ENCODE measurements around the gene YTHDF1.

Gene YTHDF1

DNA sequence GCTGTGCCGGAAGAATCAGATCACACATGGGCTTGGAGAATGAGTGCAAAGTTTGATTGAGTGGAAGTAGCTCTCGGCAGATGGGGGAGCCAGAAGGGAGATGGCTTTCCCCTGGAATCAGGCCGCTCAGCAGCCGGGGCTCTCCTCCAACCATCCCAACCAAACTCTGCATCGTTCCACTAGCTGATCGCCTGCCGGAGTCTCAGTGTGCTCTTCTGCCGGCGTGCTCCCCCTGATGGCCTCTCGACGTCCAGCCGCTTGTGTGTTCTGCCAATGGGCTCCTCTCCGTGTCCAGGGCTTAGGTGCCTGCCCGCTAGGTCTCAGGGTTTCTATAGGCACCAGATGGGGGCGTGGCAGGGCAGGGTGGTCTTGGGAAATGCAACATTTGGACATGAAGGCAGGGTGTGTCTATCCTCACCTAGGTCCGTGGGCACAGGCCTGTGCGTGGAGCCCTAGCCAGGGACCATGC is 14.9 kb upstream of the YTHDF1 start:
- DNase-seq (ENCODE audit: low read depth in 2 of 2): peak; percentile 67 to 81
- TF ChIP-seq, protein P1, sequence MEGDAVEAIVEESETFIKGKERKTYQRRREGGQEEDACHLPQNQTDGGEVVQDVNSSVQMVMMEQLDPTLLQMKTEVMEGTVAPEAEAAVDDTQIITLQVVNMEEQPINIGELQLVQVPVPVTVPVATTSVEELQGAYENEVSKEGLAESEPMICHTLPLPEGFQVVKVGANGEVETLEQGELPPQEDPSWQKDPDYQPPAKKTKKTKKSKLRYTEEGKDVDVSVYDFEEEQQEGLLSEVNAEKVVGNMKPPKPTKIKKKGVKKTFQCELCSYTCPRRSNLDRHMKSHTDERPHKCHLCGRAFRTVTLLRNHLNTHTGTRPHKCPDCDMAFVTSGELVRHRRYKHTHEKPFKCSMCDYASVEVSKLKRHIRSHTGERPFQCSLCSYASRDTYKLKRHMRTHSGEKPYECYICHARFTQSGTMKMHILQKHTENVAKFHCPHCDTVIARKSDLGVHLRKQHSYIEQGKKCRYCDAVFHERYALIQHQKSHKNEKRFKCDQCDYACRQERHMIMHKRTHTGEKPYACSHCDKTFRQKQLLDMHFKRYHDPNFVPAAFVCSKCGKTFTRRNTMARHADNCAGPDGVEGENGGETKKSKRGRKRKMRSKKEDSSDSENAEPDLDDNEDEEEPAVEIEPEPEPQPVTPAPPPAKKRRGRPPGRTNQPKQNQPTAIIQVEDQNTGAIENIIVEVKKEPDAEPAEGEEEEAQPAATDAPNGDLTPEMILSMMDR (IDR thresholded peaks at IDR 0.05; ENCODE audit: low read depth, low read length): peak; percentile 78
- no peak overlapping the region for H3K4me3 ChIP-seq (replicated peaks in 1 of 2; ENCODE audit: low read depth in 2 of 2, low read length in 2 of 2)

DNA sequence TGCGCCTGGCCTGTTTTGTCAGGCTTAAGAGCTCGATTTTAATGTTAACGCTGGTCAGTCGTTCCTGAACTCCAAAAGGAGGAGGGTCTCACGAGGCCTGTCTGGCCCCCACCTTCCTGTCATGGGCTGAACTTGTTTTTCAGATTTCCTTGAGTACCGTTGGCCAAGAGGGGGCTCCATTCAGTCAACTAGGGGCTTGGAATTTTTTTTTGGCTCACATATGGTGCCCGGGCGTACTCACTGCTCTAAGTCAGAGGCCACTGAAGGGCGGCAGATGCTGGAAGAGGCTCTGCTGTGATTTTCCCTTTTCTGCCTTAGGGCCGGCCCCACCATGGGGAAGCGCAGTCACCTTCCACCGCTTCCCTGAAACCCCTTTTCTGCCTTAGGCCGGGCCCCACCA is 12.9 kb upstream of the YTHDF1 start:
- TF ChIP-seq, protein P1 (IDR thresholded peaks at IDR 0.05; ENCODE audit: low read depth, low read length): no peak
- no peak overlapping the region for H3K4me3 ChIP-seq (replicated peaks in 1 of 2; ENCODE audit: low read depth in 2 of 2, low read length in 2 of 2)
- no peak for DNase-seq (ENCODE audit: low read depth in 2 of 2)

DNA sequence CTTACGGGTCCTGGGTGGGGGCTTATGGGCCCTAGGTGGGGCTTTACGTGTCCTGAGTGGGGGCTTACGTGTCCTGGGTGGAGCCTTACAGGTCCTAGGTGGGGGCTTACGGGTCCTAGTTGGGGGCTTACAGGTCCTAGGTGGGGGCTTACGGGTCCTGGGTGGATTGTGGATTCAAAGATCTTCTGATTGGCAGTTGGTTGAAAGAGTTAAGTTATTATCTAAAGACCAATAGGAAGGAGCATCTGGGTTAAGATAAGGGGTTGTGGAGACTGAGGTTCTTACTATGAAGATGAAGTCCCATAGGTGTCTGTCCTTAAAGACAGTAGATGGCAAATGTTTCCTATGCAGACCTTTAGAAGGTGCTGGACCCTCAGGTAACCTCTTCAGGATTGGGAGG is 11.3 kb upstream of the YTHDF1 start:
- DNase-seq (ENCODE audit: low read depth in 2 of 2): no peak
- TF ChIP-seq, protein P1 (IDR thresholded peaks at IDR 0.05; ENCODE audit: low read depth, low read length): no peak
- H3K4me3 ChIP-seq (replicated peaks in 1 of 2; ENCODE audit: low read depth in 2 of 2, low read length in 2 of 2): no peak overlapping the region

DNA sequence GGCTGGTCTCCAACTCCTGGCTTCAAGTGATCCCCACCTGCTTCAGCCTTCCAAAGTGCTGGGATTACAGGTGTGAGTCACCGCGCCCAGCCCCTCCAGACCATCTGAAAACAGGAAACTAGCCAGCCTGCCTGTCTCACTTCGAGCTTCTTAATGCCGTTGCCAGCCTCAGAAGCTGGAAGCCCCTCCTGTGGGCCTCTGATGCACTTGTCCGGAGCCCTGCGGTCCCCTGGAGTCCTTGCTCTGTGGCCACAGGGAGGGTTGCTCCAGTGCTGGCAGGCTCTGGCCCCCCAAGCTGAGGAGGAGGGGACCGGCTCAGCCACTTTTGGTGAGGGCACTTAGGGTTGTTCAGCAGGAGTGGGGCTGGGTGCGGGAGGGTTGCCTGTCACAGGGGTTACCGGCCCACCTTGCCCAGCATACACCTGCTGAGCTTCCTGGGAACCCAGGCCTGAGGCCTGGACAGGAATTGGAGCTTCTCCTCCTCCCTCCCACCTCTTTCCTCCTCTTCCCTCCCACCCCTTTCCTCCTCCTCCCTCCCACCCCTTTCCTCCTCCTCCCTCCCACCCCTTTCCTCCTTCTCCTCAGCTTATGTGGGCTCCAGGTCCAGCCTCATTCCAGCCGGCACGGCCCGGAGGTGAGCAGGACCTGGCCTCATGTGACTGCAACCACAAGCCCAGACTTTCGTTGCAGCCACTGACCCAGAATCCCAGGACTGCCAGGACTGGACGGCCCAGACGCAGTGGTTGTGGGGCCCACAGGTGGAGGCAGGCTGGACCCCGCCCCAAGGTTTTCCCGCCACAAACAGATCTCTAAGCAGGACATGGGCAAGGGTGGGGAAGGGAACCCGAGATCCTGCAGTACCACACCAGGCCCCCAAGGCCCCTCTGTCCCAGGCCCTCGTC is 10.4 kb upstream of the YTHDF1 start:
- DNase-seq (ENCODE audit: low read depth in 2 of 2): no peak
- TF ChIP-seq, protein P1 (IDR thresholded peaks at IDR 0.05; ENCODE audit: low read depth, low read length): no peak
- no peak overlapping the region for H3K4me3 ChIP-seq (replicated peaks in 1 of 2; ENCODE audit: low read depth in 2 of 2, low read length in 2 of 2)

DNA sequence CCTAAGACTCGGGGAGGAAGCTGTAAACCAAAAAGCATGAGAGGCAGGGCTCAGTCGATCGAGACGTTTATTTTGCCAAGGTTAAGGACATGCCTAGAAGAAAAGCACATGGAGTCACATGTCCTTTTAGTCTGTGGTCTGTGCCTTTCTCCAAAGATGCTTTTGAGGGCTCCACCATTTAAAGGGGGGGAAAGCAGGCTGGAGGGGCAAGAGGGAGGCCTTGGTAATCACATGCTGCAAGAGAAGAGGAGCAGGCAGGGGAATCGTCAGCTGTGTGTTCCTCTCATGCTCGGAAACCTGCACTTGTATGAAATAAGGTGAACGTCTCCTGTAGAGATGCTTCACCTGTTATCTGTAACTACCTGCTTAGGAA is 9.1 kb upstream of the YTHDF1 start:
- no peak overlapping the region for H3K4me3 ChIP-seq (replicated peaks in 1 of 2; ENCODE audit: low read depth in 2 of 2, low read length in 2 of 2)
- DNase-seq (ENCODE audit: low read depth in 2 of 2): no peak
- TF ChIP-seq, protein P1 (IDR thresholded peaks at IDR 0.05; ENCODE audit: low read depth, low read length): no peak

DNA sequence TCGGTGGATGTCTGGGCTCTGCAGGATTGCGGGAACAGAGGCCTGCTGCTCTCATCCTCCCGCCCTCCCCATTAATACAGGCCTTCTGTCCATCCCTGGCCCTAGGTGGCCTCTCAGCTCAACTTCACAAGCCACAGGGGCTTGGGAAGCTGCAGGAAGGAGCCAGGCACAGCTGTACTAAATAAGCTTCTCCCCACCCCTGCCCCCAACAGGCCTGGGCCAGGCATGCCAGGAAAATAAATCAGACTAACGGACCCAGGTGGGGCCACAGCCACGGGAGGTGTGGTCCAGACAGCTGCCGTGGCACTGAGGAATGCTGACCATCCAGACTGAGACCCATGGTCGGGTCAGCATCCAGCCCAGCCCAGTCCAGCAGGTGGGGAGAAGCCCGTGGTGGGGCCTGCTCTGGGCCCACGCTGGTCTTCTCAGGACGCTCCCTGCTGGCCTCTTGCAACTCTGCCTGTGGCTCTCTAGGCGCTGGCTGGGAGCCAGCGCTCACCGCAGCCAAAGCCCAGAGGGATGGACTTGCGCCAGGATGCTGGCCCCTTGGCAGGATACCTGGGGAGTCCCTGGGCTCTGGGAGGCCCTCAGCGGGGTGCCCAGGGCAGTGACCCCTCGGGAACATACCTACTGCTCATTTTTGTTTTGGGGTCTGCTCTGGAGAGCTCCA is 8.6 kb upstream of the YTHDF1 start:
- peak; percentile 58 to 71 for DNase-seq (ENCODE audit: low read depth in 2 of 2)
- TF ChIP-seq, protein P1 (IDR thresholded peaks at IDR 0.05; ENCODE audit: low read depth, low read length): peak; percentile 38
- no peak overlapping the region for H3K4me3 ChIP-seq (replicated peaks in 1 of 2; ENCODE audit: low read depth in 2 of 2, low read length in 2 of 2)
